GM12872 (cell line): ENCODE results near the gene EXT2.

Experiments used
- CTCF ChIP-seq: IDR thresholded peaks from 3 replicates; pipeline ENCODE4 v1.5.1; 2011; ENCODE audit warnings: low read depth, mild to moderate bottlenecking, low read length, moderate library complexity; ENCODE audit not compliant: insufficient read depth

Gene EXT2

GRCh38 chr11:44140805-44141204 lies 45.3 kb downstream of the EXT2 start:
- no peak for TF ChIP-seq CTCF

- no peak for TF ChIP-seq CTCF
Observed at GRCh38 chr11:44143987-44144909, 48.8 kb downstream of the EXT2 start.

DNA sequence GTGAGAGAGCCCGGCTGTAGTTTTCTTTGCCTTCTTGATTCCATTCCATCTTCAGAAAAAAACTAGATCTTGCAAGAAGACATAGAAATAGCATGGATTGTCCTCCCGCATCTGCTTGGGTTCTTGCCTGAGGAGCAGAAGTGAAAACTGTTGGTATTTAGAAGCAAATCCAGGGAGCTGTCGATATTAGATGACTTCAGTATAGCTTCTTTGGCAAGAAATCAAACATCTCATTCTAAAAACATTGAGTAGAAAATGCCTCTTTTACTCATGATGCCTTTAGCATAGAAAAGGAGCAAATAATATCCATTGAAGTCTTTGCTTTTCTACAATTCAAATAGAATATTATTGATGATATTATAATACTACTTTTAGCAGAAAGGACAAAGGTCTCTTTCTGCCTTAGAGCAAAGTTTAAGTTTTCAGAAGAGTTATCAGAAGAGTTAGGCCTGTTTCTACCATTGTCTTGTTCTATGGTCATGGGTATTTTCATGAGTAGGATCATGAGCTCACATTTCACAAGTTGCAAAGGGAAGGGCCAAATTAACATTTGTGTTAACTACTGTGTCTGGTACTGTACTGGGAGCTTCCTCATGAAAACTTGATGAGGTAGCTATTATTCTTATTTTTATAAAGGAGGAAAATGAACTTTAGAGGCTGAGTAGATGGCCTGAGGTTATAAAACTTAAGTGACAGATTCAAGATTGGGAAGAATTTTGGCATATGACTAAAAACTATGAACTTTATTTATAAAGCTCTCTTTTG lies 49.7 kb downstream of the EXT2 start:
- TF ChIP-seq CTCF: no peak

DNA sequence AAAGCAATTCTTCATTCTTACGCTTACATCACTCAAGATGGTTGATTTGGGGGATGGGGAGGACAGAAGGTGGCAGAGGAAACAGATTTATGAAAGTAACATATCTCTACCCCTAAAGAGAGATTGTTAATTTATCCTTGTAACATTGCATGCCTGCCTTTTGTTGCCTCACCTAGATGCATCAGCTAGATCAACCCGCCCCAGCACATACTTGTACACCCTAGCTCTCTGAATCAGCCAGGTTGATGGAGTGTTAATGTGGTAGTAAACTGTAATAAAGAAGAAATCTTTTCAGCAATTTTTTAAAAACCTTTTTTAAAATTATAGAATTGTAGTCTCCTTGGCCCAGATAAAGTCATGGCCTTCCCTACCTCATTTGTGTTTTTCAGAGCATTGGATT lies 51.5 kb downstream of the EXT2 start:
- no peak for TF ChIP-seq CTCF

GRCh38 chr11:44147751-44148150 lies 52.3 kb downstream of the EXT2 start:
- no peak for TF ChIP-seq CTCF

DNA sequence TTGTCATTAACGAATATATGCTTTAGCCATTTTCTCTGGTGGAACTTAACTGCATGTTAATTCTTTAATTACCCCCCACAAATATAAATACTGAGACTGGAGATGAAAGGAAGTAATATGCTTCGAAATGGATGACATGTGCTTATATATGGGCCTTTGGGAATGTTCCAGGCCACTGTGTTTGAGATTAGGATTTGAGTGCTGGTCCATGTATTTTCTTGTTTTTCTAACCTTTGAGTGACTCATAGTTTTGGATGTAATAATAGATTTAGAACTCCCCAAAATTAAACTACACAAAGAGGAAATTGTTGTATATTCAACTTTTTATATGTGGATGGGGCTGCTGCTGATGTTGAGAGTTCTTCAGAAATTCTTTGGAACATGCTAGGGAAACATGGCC lies 54.2 kb downstream of the EXT2 start:
- TF ChIP-seq CTCF: no peak

DNA sequence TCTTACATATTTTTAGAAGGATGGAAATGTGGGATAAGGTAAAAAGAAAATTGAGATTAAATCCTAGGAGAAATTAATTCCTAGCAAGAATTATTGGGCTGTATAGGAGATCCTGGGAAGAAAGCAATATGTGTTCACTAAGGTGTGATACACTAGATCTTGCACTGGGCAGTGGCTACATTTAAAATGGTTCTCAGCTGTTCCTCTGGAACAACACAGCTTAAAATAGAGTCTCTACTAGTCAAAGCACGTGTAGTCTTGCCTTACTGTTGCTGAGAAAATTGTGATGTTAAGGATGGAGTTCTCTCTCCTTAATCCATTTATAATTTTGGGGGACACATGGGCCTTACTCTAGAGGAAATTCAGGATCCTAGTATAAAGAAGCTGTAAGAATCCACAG lies 54.9 kb downstream of the EXT2 start:
- TF ChIP-seq CTCF: no peak
